ENCODE results near the gene NACC1.
"Not testable (repeated sequence)": the region's sequence is repeated elsewhere in the genome, so short reads cannot be mapped to it uniquely, and the experiment has no call there.

The NACC1 gene

DNA sequence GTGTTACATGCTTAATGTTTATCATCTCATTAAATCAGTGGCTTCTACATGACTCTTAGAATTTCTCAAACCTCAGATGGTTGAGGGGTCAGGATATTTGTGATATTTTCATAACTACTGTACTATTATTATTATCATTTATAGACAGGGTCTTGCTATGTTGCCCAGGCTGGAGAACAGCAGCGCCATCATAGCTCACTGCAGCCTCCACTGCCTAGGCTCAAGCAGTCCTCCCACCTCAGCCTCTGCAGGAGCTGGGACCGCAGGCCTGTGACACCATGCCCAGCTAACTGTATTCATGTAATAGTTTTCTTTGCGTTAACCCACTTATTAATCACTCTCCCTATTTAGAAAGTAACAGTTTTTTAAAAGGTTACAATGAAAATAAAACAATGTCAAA is 41.6 kb downstream of the NACC1 start:
- in situ Hi-C loops (cut with HindIII; ENCODE audit: low sequenced_read_pairs) = no loop called here

DNA sequence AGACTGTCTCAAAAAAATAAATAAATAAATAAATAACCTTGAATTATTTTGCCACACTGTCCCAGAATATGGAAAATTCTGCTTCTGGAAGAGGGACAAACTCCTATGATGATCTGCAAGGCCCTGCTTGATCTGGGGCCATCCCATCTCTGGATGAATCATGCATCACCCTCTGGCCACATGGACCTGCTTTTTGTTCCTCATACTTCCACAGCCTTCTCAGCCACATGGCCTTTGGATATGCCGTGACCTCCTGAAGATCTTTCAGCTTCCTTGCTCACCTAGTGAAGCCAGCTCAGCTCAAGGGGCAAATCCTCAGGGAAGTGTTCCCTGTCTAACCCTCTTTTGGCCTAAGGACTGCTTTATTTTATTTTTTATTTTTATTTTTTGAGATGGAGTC is 42.5 kb downstream of the NACC1 start:
- in situ Hi-C loops (cut with HindIII; ENCODE audit: low sequenced_read_pairs) = no loop called here

DNA sequence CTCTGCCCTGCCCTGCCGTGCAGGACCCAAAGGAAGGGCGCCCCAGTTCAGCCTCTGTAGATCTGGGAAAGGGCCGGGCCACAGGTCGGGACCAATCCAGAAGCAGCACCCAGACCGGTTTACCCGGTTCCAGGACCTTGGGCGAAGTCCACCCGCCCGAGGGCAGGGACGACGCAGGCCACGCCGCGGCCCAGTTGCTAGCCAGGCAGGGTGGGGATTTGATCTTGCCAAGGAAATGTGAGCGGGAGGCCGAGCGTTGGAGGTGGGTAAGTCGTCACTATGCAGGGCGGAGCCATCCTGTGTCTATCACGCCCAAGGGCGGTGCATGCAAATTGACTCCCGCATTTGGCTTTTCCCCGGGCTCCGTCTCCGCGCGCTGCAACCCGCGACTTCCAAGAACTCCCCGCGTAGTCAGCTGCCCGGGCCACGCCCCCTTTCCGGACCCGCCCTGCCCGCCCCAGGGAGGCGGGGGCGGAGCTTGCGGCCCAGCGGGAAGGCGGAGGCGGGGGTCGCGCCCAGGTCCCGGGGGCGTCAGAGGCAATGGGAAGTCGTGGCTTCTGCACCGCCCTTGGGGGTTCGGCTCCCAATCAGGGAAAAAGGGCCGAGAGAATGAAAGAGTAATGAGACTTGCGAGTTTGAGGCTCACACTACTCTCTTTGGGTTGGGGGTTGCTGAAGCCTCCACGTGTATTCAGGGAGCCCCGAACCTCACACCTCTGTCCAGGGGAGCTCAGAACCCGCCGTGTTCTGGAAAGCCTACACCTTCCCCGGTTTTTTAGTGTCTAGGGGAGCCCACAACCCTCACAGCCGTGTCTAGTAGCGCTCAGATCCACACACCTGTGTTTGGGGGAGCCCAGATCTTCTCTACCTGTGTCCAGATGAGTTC is 44.9 kb downstream of the NACC1 start:
- in situ Hi-C loops (cut with HindIII; ENCODE audit: low sequenced_read_pairs) = no loop called here

DNA sequence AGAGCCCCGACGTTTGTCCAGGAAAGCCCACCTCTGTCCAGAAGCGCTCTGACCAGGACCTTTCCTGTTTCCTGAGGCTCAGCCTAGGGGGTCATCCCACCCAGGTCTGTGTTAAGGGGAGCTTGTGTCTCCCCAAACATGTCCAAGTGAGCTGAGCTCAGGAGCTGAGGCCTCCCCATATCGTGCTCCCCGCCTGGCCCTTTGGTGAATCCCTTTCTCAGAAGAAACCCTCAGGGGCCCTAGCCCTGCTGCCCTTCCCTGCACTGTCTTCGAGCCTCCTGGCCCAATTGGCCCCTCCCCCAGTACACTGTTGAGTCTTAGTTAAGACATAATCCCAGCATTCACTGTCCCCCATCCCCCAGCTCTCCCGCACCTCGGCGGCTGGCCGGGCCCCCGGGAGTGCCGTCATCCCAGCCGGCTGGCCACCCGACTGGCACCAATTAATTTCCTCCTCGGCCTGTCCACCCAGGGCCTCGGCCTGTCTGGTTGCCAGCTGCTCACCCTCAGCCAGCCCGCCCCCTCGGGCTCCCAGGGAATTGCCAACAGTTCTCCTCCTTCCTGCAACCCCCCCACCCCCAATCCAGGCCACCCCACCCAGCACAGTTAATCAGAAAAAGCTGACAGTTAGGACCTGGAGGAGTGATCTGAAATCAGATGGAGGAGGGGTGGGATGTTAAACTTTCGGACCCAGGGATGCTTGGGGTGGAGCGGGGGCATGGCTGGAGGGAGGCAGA is 45.7 kb downstream of the NACC1 start:
- in situ Hi-C loops (cut with HindIII; ENCODE audit: low sequenced_read_pairs) = no loop called here

DNA sequence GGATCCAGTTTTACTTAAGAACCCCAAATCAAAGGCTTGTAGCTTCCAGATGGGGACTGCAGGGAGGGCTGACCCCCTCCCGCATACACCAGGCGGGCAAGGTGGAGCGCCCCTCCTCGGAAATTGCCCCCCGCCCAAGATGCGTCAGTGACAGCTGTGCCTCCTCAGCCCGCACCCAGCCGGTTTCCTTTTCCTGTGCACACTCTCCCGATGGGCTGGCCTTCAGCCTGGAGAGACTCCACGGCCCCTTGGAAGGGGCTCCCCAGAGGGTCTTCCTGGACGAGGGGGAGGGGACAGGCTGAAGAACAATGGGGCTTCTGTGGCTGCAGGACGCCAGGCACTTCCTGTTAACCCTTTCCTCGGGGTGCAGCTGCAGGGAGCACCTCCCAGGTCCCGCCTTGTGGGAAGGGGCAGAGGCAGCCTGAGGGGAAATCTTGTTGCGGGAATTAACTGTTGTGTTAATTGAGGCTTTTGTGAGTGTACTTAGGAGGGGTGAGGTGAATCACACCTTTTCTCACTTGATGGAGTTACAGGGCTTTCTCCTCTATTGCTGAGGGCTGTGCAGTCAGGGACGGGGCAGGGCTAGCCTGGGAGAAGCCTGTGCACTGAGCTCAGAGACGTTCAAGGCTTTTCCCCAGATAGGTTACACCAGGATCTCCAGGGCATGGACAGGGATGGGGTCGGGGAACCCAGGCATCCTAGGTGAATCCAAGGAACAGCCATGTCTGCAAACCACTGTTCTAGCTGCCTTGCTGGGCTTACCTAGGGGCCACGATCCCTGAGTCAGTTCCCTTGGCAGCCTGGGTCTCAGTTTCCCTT is 46.5 kb downstream of the NACC1 start:
- in situ Hi-C loops (cut with HindIII; ENCODE audit: low sequenced_read_pairs) = no loop called here

DNA sequence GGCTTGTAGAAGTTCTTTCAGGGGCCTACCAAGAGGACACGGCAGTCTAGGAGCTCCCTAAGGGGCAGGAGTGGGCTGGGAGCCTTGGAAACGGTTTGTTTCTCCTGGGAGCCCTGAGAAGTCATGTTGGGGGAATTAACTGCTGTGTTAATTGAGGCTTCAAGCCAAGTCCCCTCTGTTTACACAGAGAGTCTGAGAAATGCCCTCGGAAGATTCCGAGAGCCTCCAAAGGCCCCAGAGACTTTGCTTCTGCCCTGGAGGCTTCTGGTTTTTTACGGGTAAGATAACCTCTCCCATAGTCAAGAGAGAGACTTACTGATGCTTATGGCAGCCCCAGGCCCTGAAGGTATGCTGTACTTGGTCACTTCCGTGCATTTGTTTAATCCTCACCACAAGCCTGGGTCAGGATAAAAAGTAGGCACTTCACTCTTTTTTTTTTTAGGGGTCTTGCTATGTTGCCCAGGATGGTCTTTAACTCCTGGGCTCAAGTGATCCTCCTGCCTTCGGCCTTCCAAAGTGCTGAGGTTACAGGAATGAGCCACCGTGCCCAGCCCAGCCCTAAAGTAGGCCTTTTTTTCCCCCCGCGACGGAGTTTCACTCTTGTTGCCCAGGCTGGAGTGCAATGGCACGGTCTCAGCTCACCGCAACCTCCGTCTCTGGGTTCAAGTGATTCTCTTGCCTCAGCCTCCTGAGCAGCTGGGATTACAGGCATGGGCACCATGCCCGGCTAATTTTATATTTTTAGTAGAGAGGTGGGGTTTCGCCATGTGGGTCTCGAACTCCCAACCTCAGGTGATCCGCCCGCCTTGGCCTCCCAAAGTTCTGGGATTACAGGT is 47.3 kb downstream of the NACC1 start:
- in situ Hi-C loops (cut with HindIII; ENCODE audit: low sequenced_read_pairs) = no loop called here

DNA sequence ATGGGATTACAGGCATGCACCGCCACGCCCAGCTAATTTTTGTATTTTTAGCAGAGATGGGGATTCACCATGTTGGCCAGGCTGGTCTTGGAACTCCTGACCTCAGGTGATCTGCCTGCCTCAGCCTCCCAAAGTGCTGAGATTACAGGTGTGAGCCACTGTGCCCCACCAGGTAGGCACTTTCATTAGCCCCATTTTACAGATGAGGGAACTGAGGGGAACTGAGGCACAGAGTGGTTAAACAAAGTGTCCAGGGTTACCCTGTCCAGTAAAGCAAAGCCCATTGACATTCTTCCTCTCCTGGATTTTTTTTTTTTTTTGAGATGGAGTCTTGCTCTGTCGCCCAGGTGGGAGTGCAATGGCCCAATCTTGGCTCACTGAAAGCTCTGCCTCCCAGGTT is 48.1 kb downstream of the NACC1 start:
- in situ Hi-C loops (cut with HindIII; ENCODE audit: low sequenced_read_pairs) = not testable (repeated sequence)

DNA sequence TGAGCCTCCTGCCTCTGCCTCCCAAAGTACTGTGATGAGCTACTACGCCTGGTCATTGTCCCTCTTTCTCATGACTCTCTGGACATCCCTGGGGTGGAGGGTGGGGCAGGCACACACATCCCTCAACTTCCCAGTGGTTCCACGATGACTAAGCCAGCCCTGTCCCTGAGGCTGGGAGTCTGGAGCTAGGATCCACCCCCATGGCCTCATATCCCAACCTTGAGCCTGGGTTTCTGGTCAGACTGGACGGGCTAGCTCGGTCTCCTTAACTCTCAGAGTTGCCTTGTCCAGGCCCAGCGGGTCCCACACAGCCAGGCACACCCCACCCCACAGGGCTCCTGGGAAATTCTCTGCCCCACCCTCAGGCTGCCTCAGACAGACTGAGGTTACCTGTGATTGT is 51.7 kb downstream of the NACC1 start:
- in situ Hi-C loops (cut with HindIII; ENCODE audit: low sequenced_read_pairs) = no loop called here

DNA sequence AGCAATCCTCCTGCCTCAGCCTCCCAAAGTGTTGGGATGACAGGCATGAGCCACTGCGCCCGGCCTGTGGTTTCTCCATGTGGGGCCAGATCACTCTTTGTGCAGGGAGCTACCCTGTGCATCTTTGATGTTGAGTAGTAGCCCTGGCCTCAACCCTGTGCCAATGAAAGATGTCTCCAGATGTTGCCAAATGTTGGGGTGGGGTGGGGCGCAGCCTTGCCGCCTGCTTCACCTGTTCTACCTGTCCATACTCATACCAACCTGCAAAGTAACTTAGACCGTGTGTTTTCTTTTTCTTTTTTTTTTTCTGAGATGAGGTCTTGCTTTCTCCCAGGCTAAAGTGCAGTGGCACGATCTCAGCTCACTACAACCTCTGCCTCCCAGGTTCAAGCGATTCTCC is 53.1 kb downstream of the NACC1 start:
- in situ Hi-C loops (cut with HindIII; ENCODE audit: low sequenced_read_pairs) = no loop called here

DNA sequence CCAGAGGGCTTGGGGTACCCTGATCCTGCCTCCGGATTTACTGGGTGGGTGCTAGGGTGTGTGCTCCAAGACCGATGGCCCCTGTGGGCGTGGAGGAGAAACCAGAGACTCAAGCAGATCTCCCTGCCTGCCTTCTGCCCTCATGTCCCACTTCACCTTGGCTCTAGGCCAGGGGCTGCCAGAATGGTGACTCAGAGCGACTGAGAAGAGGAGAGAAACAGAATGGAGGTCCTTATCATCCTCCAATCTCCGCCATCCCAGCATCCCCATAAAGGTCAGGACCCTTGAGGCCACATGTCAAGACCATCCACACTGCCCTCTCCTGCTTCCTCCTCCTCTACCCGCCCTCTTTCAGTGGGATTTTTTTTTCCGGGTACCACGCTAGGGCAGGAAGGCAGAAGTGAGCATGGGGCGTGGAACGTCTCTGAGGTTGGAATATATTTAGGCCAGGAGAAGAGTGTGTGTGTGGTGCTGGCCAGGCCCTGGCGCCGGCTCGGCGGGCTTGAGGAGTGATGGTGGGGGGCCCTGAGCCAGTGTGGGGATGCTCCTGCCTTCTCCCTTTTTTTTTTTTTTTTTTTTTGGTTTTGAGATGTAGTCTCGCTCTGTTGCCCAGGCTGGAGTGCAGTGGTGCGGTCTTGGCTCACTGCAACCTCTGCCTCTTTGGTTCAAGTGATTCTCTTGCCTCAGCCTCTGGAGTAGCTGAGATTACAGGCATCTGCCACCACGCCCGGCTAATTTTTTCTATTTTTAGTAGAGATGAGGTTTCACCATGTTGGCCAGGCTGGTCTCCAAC is 54.5 kb downstream of the NACC1 start:
- in situ Hi-C loops (cut with HindIII; ENCODE audit: low sequenced_read_pairs) = no loop called here

DNA sequence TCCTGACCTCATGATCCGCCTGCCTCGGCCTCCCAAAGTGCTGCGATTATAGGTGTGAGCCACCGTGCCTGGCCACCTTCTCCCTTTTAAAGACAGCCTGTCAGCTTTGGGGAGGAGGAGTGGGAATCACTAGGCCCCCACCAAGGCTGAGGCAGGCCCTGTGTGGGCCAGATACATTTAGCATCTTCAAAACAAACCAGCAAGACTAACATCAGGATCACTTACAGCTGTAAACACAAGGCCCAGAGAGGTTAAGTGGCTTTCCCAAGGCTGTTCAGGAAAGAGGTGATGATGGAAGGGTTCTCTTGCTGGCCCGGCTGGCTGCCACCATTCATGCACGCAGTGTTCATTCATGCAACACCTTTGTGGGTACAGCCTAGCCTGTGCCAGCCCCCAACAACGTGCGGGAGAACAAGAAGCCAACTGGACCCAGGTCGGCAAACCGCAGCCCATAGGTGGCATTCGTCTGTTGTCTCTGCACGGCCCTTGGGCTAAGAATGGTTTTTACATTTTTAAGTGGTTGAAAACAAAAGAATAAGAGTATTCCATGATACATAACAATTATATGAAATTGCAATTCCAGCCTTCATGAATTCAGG is 55.2 kb downstream of the NACC1 start:
- in situ Hi-C loops (cut with HindIII; ENCODE audit: low sequenced_read_pairs) = no loop called here

DNA sequence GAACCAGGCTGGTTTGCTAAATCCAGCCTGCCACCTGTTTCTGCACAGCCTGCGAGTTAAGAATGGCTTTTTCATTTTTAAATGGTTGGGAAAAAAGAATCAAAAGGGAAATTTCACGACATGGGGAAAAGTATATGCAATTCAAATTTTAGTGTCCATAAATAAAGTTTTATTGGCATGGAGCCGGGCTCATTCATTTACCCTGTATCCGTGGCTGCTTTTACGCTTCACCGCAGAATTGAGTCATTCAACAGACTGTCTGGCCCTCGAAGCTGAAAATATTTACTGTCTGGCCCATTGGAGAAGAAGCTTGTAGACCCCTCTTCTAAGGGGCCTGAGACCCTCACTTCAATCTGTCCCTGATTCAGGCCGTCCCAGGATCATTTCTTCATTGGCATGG is 58.3 kb downstream of the NACC1 start:
- in situ Hi-C loops (cut with HindIII; ENCODE audit: low sequenced_read_pairs) = no loop called here

DNA sequence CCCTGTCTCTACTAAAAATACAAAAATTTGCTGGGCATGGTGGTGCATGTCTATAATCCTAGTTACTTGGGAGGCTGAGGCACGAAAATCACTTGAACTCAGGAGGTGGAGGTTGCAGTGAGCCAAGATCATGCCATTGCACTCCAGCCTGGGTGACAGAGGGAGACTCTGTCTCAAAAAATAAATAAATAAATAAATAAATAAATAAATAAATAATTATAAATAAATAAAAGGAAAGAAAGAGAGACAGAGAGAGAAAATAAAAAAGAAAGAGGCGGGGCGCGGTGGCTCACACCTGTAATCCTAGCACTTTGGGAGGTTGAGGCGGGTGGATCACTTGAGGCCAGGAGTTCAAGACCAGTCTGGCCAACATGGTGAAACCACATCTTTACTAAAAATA is 59.5 kb downstream of the NACC1 start:
- in situ Hi-C loops (cut with HindIII; ENCODE audit: low sequenced_read_pairs) = not testable (repeated sequence)

DNA sequence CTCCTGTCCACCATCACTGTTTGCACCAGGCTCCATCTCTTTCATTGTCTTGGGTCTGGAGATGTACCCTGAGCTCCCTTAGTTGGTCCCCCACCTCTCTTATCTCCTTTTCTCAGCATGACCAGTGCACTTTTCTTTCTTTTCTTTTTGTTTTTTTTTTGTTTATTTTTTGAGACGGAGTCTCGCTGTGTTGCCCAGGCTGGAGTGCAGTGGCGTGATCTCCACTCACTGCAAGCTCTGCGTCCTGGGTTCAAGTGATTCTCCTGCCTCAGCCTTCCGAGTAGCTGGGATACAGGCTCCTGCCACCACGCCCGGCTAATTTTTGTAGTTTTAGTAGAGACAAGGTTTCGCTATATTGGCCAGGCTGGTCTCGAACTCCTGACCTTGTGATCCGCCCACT is 60.2 kb downstream of the NACC1 start:
- in situ Hi-C loops (cut with HindIII; ENCODE audit: low sequenced_read_pairs) = not testable (repeated sequence)

DNA sequence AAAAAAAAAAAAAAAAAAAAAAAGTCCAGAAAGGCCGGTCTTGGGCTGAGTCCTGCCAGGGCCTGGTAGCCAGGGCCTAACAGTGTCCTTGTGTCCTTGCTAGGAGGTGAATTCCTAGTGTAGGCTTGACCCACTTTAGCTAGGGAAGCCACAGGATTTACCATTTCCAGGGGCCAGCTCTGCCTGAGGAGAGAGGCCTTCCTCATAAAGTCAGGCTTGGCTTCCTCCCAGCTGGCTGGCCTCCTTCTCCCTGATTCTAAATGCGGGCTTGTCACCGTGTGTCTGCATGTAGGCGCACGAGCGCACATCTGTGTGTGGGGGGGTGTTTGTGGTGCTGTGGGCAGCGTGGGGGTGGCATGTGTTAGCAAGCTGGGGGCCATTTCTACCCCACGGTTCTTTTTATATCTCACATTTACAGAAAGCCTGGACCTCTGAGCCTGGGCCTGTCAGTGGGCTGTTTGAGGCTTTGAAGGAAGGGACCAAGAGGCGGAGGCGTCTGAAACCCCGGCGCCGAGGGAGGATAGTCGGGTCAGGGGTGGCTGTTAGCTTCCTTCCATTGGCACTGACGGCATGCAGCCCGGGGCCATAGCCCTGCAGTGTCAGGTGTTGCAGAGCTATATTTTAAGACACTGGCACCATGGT is 63.8 kb downstream of the NACC1 start:
- in situ Hi-C loops (cut with HindIII; ENCODE audit: low sequenced_read_pairs) = no loop called here

DNA sequence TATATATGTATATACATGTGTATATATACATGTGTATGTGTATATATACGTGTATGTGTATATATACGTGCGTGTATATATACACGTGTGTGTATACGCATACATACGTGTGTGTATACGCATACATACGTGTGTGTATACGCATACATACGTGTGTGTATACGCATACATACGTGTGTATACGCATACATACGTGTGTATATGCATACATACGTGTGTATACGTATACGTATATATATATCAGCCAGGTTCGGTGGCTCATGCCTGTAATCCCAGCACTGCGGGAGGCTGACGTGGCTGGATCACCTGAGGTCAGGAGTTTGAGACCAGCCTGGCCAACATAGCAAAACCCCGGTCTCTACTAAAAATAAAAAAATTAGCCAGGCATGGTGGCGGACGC is 66.9 kb downstream of the NACC1 start:
- in situ Hi-C loops (cut with HindIII; ENCODE audit: low sequenced_read_pairs) = not testable (repeated sequence)

DNA sequence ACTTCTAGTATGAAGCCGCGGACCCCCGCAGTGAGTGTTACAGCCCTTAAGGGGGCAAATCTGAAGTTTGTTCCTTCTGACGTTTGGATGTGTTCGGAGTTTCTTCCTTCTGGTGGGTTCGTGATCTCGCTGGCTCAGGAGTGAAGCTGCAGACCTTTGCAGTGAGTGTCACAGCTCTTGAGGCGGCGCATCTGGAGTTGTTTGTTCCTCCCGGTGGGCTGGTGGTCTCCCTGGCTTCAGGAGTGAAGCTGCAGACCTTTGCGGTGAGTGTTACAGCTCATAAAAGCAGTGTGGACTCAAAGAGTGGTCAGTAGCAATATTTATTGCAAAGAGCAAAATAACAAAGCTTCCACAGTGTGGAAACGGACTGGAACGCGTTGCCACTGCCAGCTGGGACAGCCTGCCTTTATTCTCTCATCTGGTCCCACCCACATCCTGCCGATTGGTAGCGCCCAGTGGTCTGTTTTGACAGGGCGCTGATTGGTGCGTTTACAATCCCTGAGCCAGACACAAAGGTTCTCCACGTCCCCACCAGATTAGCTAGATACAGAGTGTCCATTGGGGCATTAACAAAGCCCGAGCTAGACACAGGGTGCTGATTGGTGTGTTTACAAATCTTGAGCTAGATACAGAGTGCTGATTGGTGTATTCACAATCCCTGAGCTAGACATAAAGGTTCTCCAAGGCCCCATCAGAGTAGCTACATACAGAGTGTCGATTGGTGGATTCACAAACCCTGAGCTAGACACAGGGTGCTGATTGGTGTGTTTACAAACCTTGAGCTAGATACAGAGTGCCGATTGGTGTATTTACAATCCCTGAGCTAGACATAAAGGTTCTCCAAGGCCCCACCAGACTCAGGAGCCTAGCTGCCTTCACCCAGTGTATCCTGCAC is 67.9 kb downstream of the NACC1 start:
- in situ Hi-C loops (cut with HindIII; ENCODE audit: low sequenced_read_pairs) = not testable (repeated sequence)

DNA sequence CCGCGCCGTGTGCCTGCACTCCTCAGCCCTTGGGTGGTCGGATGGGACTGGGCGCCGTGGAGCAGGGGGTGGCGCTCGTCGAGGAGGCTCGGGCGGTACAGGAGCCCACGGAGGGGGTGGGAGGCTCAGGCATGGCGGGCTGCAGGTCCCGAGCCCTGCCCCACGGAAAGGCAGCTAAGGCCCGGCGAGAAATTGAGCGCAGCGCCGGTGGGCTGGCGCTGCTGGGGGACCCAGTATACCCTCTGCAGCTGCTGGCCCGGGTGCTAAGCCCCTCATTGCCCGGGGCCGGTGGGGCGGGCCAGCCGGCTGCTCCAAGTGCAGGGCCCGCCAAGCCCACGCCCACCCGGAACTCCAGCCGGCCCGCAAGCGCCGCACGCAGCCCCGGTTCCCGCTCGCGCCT is 68.6 kb downstream of the NACC1 start:
- in situ Hi-C loops (cut with HindIII; ENCODE audit: low sequenced_read_pairs) = not testable (repeated sequence)
